ENCODE measurements around the gene MEAK7. TPM values are rescaled to one million over a fixed set of nuclear protein-coding genes. Genes with fewer than 3 reads are reported as not detected.
A peak's percentile ranks its signal among the peaks of the same experiment; 100 is the strongest.

Gene MEAK7
- total RNA-seq (2014; rRNA removed) (19.2 and 22.5 TPM in 2 replicates), Bru-seq, nascent RNA (percentile 88 among the genes with signal in this experiment), BruChase-seq, experiment 1, labeled RNA remaining after a 6-hour chase (percentile 84 among the genes with signal in this experiment), BruChase-seq, experiment 2, labeled RNA remaining after a 2-hour chase (percentile 83 among the genes with signal in this experiment)
- long read RNA-seq, full-length matches to known transcripts = 9 of 30 reads
- long read RNA-seq, partial matches to known transcripts = 6 of 30 reads
- long read RNA-seq, other reads (novel, unspliced or antisense) = 15 of 30 reads

- H3K4me1 ChIP-seq (ENCODE audit: insufficient read depth, low read length) = peaks cover 61% of the 10 kb centered on the region
- H3K4me3 ChIP-seq (ENCODE audit: low read length) = peak within 1 kb of the TSS; percentile 78
- DNase-seq = peak; percentile 98
- TF ChIP-seq CTCF (conservative IDR thresholded peaks at IDR 0.05; ENCODE audit: low read depth, low read length) (no peak), EZH2 (IDR thresholded peaks at IDR 0.05; ENCODE audit: low read length, unreplicated experiment) (no peak), EZH2phosphoT487 (IDR thresholded peaks at IDR 0.05; ENCODE audit: borderline replicate concordance, low read length) (no peak)
- peak within 1 kb of the TSS; percentile 88 for H3K9ac ChIP-seq (ENCODE audit: low read length)
- no peaks in the 10 kb centered on the region for H3K9me2 ChIP-seq (replicated peaks; ENCODE audit: low read length)
- ChIA-PET CTCF (no interaction called here), POLR2A (ENCODE audit: unreplicated experiment) (interaction anchor here (0.5 kb wide), 1 partner anchor 206 kb away, joined by 6 read pairs; no protein-coding TSS in a partner anchor)
- BruUV-seq (replicated peaks) = TSS peak; percentile 18
- peaks cover 6% of the 10 kb centered on the region; the same call in 1 of the 2 replicates for H3K36me3 ChIP-seq (ENCODE audit: low read depth, low read length)
- H3K9me3 ChIP-seq (ENCODE audit: low read length) = no peaks in the 10 kb centered on the region
- H3K27me3 ChIP-seq (ENCODE audit: low read length) = no peaks in the 10 kb centered on the region
- H3F3A ChIP-seq (ENCODE audit: low read length, unreplicated experiment) = peaks cover 8% of the 10 kb centered on the region
- no peaks in the 10 kb centered on the region for H4K20me1 ChIP-seq (ENCODE audit: low read length)
- ATAC-seq = peak; percentile 74
- H3K27ac ChIP-seq (ENCODE audit: low read length) = peak within 1 kb of the TSS; percentile 100
- intact Hi-C loops (cut with micrococcal nuclease) = no loop called here
- H3K79me2 ChIP-seq (ENCODE audit: low read length) = peaks cover 38% of the 10 kb centered on the region
- H3K4me2 ChIP-seq (ENCODE audit: low read length) = peak within 1 kb of the TSS; percentile 94
- H2AFZ ChIP-seq (ENCODE audit: low read length) = peak within 1 kb of the TSS; percentile 71; the same call in 1 of the 2 replicates
Observed at GRCh38 chr16:84504420-84505248, at the start of gene MEAK7. MEAK7 (minus strand) TSS chr16:84504659; CDS start chr16:84498086, 6,573 bp downstream.

- intact Hi-C loops (cut with micrococcal nuclease) = no loop called here
- H3K4me2 ChIP-seq (ENCODE audit: low read length) = no peak overlapping the region
- H3K36me3 ChIP-seq (ENCODE audit: low read depth, low read length) = no peaks in the 10 kb centered on the region
- 0 out of 2 replicates have a peak, but pooled peaks cover 6% of the 10 kb centered on the region for H3K4me1 ChIP-seq (ENCODE audit: insufficient read depth, low read length)
- H3F3A ChIP-seq (ENCODE audit: low read length, unreplicated experiment) = no peaks in the 10 kb centered on the region
- TF ChIP-seq EZH2phosphoT487 (IDR thresholded peaks at IDR 0.05; ENCODE audit: borderline replicate concordance, low read length) (no peak), EZH2 (IDR thresholded peaks at IDR 0.05; ENCODE audit: low read length, unreplicated experiment) (no peak), CTCF (conservative IDR thresholded peaks at IDR 0.05; ENCODE audit: low read depth, low read length) (no peak)
- no peak for ATAC-seq
- H4K20me1 ChIP-seq (ENCODE audit: low read length) = no peaks in the 10 kb centered on the region
- no peak overlapping the region for H3K27ac ChIP-seq (ENCODE audit: low read length)
- H3K27me3 ChIP-seq (ENCODE audit: low read length) = no peaks in the 10 kb centered on the region
- no peaks in the 10 kb centered on the region for H3K79me2 ChIP-seq (ENCODE audit: low read length)
- no peak overlapping the region for H2AFZ ChIP-seq (ENCODE audit: low read length)
- ChIA-PET CTCF (no interaction called here), POLR2A (ENCODE audit: unreplicated experiment) (no interaction called here)
- H3K9ac ChIP-seq (ENCODE audit: low read length) = no peak overlapping the region
- no peaks in the 10 kb centered on the region for H3K9me3 ChIP-seq (ENCODE audit: low read length)
- no peak for DNase-seq
- H3K9me2 ChIP-seq (replicated peaks; ENCODE audit: low read length) = no peaks in the 10 kb centered on the region
- BruUV-seq (replicated peaks) = no TSS peak
- H3K4me3 ChIP-seq (ENCODE audit: low read length) = no peak overlapping the region
Observed at GRCh38 chr16:84553873-84554399, 49.5 kb upstream of the MEAK7 start.
